Trophoblast cell (in vitro differentiated cells and primary cell): ENCODE data around the gene SMARCA5.
A peak's percentile ranks its signal among the peaks of the same experiment; 100 is the strongest.

Experiments used
- DNase-seq, 2 donors: peaks; one replicate each; pipeline ENCODE4 v3.0.0-alpha.2; 2016
- H2AFZ ChIP-seq: 2 replicates; pipeline ENCODE4 v1.6.1; 2013; ENCODE audit warnings: low read length, moderate library complexity, mild to moderate bottlenecking; ENCODE audit not compliant: insufficient read depth, poor library complexity
- H2AK5ac ChIP-seq: 2 replicates; pipeline ENCODE4 v1.6.1; 2013; ENCODE audit warnings: mild to moderate bottlenecking, low read length
- H2BK120ac ChIP-seq: 2 replicates; pipeline ENCODE4 v1.6.1; 2013; ENCODE audit warnings: low read length, mild to moderate bottlenecking, moderate library complexity; ENCODE audit not compliant: insufficient read depth, poor library complexity
- H2BK12ac ChIP-seq: 2 replicates; pipeline ENCODE4 v1.6.1; 2013; ENCODE audit warnings: mild to moderate bottlenecking, low read length, moderate library complexity
- H2BK5ac ChIP-seq: 2 replicates; pipeline ENCODE4 v1.6.1; 2013; ENCODE audit warnings: low read length, low read depth, moderate library complexity, mild to moderate bottlenecking; ENCODE audit not compliant: poor library complexity
- H3K14ac ChIP-seq: 2 replicates; pipeline ENCODE4 v1.6.1; 2013; ENCODE audit warnings: mild to moderate bottlenecking, low read length
- H3K18ac ChIP-seq: 2 replicates; pipeline ENCODE4 v1.6.1; 2013; ENCODE audit warnings: mild to moderate bottlenecking, low read length
- H3K23ac ChIP-seq: 2 replicates; pipeline ENCODE4 v1.6.1; 2013; ENCODE audit warnings: low read length
- H3K27ac ChIP-seq: 2 replicates; pipeline ENCODE4 v1.5.1; 2013; ENCODE audit warnings: low read depth, mild to moderate bottlenecking, inconsistent platforms, low read length, moderate library complexity
- H3K27me3 ChIP-seq: 2 replicates; pipeline ENCODE4 v1.6.1; 2013; ENCODE audit warnings: inconsistent platforms, mild to moderate bottlenecking, low read length, moderate library complexity; ENCODE audit not compliant: insufficient read depth
- H3K36me3 ChIP-seq, 2 experiments: 1 replicate in 1 of 2; 2 replicates in 1 of 2; pipeline ENCODE4 v1.6.1; 2013; ENCODE audit warnings: low read length in 2 of 2, mild to moderate bottlenecking in 2 of 2, moderate library complexity in 1 of 2; ENCODE audit not compliant: insufficient read depth in 2 of 2, control insufficient read depth in 1 of 2
- H3K4ac ChIP-seq: 2 replicates; pipeline ENCODE4 v1.6.1; 2013; ENCODE audit warnings: low read depth, mild to moderate bottlenecking, low read length, moderate library complexity
- H3K4me1 ChIP-seq, 2 experiments: 1 replicate in 1 of 2; 2 replicates in 1 of 2; pipeline ENCODE4 v1.6.1; 2013; ENCODE audit warnings: low read length in 2 of 2, mild to moderate bottlenecking in 2 of 2, moderate library complexity in 1 of 2; ENCODE audit not compliant: insufficient read depth in 2 of 2, control insufficient read depth in 1 of 2
- H3K4me2 ChIP-seq: 2 replicates; pipeline ENCODE4 v1.6.1; 2013; ENCODE audit warnings: inconsistent platforms, mild to moderate bottlenecking, low read length, moderate library complexity
- H3K4me3 ChIP-seq: 2 replicates; pipeline ENCODE4 v1.5.1; 2013; ENCODE audit warnings: mild to moderate bottlenecking, low read depth, low read length, inconsistent platforms
- H3K79me1 ChIP-seq: one replicate; pipeline ENCODE4 v1.6.1; 2013; ENCODE audit warnings: low read length
- H3K79me2 ChIP-seq: 2 replicates; pipeline ENCODE4 v1.6.1; 2013; ENCODE audit warnings: low read length, mild to moderate bottlenecking; ENCODE audit not compliant: control insufficient read depth, insufficient read depth, poor library complexity
- H3K9ac ChIP-seq: 2 replicates; pipeline ENCODE4 v1.6.1; 2013; ENCODE audit warnings: mild to moderate bottlenecking, low read length
- H3K9me3 ChIP-seq: 2 replicates; pipeline ENCODE4 v1.6.1; 2013; ENCODE audit warnings: low read depth, mild to moderate bottlenecking, control low read depth, inconsistent platforms, low read length; ENCODE audit not compliant: insufficient read depth
- H4K12ac ChIP-seq: 2 replicates; pipeline ENCODE4 v1.6.1; 2013; ENCODE audit warnings: low read depth, mild to moderate bottlenecking, low read length, moderate library complexity
- H4K8ac ChIP-seq: 2 replicates; pipeline ENCODE4 v1.6.1; 2013; ENCODE audit warnings: low read depth, mild to moderate bottlenecking, low read length, moderate library complexity
- H4K91ac ChIP-seq: one replicate; pipeline ENCODE4 v1.6.1; 2013; ENCODE audit warnings: low read depth, mild to moderate bottlenecking, low read length, moderate library complexity
- WGBS: extraction: QIAGEN DNeasy Blood & Tissue Kit; methylation state at CpG from one replicate; pipeline ENCODE4 v1.1.7; 2013; ENCODE audit warnings: missing lambda C conversion rate; ENCODE audit not compliant: insufficient read length, insufficient coverage; ENCODE audit errors: extremely low coverage; 5-methylcytosine and 5-hydroxymethylcytosine counted together

Gene SMARCA5

DNA sequence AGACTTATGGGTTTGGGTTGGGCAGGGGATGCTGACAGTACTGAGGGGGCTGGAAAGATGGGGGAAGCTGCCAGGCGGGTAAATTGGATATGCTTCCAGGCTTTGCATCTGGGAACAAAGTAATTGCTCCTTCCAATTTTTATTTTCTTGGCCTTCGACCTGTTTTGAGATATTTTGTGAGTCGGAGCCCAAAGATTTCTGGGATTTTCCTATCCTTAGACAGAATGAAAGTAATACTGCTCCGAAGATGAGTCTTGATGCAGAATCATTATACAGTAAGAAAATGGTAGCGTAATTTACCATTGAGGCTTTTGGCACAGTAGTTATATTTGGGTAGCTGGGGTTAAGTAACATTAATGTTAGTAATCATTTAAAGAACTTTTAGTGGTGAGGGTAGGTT, 1.4 kb downstream of the SMARCA5 start:
- Histone ChIP-seq H4K91ac (no peak overlapping the region), H2BK12ac (no peak overlapping the region), H2AK5ac (no peak overlapping the region), H3K4me3 (peak overlapping the region; percentile 98), H2AFZ (no peak overlapping the region), H2BK5ac (no peak overlapping the region), H3K79me1 (peaks cover 10% of the 10 kb centered on the region), H3K79me2 (peaks cover 13% of the 10 kb centered on the region), H3K36me3 (peaks cover 0 to 3% of the 10 kb centered on the region in 2 experiments), H3K27ac (peak overlapping the region; percentile 91), H3K9ac (peak overlapping the region; percentile 68), H3K18ac (no peak overlapping the region), H3K4me1 (no peaks in the 10 kb centered on the region), H3K9me3 (no peaks in the 10 kb centered on the region), H3K23ac (no peak overlapping the region), H3K14ac (no peak overlapping the region), H2BK120ac (no peak overlapping the region), H3K4me2 (peak overlapping the region; percentile 84), H3K4ac (peak overlapping the region; percentile 96), H4K8ac (no peak overlapping the region), H4K12ac (no peak overlapping the region), H3K27me3 (no peaks in the 10 kb centered on the region)
- WGBS: no CpG with 5 or more reads among the region's 5 CpGs
- DNase-seq: peak in 1 of 2 donors; percentile 2

DNA sequence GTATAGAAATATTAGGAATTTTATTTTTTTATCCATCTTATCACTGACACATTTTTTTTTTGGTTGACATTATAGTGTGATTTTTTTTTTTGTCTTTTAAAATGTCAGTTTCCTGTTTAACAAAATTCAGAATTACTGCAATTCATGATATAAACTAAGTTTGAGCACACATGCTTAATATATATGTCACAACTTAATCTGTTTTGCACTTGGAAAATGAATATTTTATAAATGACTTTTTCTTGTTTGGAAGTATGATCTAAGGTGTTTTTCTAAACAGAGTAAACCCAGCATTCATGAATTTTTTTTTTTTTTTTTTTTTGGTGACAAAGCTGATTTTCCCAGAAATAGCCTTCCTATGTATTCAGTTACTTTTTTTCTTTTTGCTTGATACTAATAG, 2.4 kb downstream of the SMARCA5 start:
- Histone ChIP-seq H3K4me3 (no peak overlapping the region), H3K9me3 (no peaks in the 10 kb centered on the region), H4K12ac (no peak overlapping the region), H2AFZ (no peak overlapping the region), H3K27ac (no peak overlapping the region), H2AK5ac (no peak overlapping the region), H3K4ac (no peak overlapping the region), H4K8ac (no peak overlapping the region), H3K18ac (no peak overlapping the region), H3K9ac (no peak overlapping the region), H3K4me2 (no peak overlapping the region), H3K79me2 (peaks cover 13% of the 10 kb centered on the region), H3K36me3 (peaks cover 0 to 3% of the 10 kb centered on the region in 2 experiments), H3K4me1 (no peaks in the 10 kb centered on the region), H3K14ac (no peak overlapping the region), H2BK12ac (no peak overlapping the region), H3K23ac (no peak overlapping the region), H2BK5ac (no peak overlapping the region), H2BK120ac (no peak overlapping the region), H4K91ac (no peak overlapping the region), H3K27me3 (no peaks in the 10 kb centered on the region), H3K79me1 (peaks cover 10% of the 10 kb centered on the region)
- no peak for DNase-seq

DNA sequence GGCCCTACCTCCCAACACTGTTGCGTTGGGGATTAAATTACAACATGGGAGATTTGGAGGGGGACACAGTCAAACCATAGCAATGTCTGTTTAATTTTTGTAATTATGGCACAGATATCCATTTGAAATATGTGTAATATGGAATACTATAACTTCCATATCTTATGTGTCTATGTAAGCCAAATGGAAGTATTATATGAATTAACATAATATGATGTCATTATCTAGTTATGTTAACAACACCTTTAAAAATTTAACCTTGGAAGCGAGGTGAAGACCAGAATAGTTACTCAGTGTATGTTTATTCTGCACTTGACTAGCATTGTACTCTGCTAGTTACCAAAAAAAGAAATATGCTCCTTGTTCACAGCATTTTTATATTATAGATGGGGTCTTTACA, 4.3 kb downstream of the SMARCA5 start:
- H4K91ac ChIP-seq: no peak overlapping the region
- WGBS: no CpG with 5 or more reads among the region's 2 CpGs
- H3K27me3 ChIP-seq: no peaks in the 10 kb centered on the region
- H3K4me1 ChIP-seq: no peaks in the 10 kb centered on the region
- no peak overlapping the region for H4K8ac ChIP-seq
- peak overlapping the region; percentile 79 for H3K4ac ChIP-seq
- H3K18ac ChIP-seq: no peak overlapping the region
- peaks cover 2 to 5% of the 10 kb centered on the region in 2 experiments for H3K36me3 ChIP-seq
- H2AFZ ChIP-seq: no peak overlapping the region
- no peak overlapping the region for H3K4me3 ChIP-seq
- no peak overlapping the region for H3K14ac ChIP-seq
- peaks cover 10% of the 10 kb centered on the region for H3K79me1 ChIP-seq
- no peak for DNase-seq
- no peak overlapping the region for H3K23ac ChIP-seq
- no peak overlapping the region for H2BK120ac ChIP-seq
- H3K4me2 ChIP-seq: no peak overlapping the region
- H2BK12ac ChIP-seq: no peak overlapping the region
- H3K27ac ChIP-seq: no peak overlapping the region
- H2AK5ac ChIP-seq: no peak overlapping the region
- no peak overlapping the region for H2BK5ac ChIP-seq
- H3K9me3 ChIP-seq: no peaks in the 10 kb centered on the region
- no peak overlapping the region for H3K9ac ChIP-seq
- H4K12ac ChIP-seq: no peak overlapping the region
- H3K79me2 ChIP-seq: peaks cover 13% of the 10 kb centered on the region

DNA sequence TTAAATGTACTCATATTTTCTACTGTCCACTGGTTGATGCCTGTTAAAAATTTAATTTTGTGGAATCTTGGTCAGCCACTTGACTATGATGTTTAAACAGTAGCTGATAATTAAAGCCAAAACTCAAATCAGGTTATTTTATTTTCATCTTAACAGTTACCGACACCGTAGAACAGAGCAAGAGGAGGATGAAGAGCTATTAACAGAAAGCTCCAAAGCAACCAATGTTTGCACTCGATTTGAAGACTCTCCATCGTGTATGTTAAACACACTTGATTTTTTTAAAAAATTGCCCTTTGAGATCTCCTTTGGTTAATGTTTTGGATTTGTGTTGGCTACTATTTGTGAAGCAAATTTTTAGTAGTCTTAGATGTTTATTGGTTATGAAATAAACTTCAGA, 10.7 kb downstream of the SMARCA5 start:
- Histone ChIP-seq H4K8ac (no peak overlapping the region), H2AK5ac (no peak overlapping the region), H2BK12ac (no peak overlapping the region), H3K9ac (no peak overlapping the region), H3K14ac (no peak overlapping the region), H4K12ac (no peak overlapping the region), H3K23ac (no peak overlapping the region), H3K27ac (no peak overlapping the region), H3K4me1 (no peaks in the 10 kb centered on the region), H3K9me3 (no peaks in the 10 kb centered on the region), H3K18ac (no peak overlapping the region), H3K36me3 (peaks cover 14 to 19% of the 10 kb centered on the region in 2 experiments), H2AFZ (no peak overlapping the region), H3K4me2 (no peak overlapping the region), H2BK5ac (no peak overlapping the region), H4K91ac (no peak overlapping the region), H3K79me1 (no peaks in the 10 kb centered on the region), H3K79me2 (no peaks in the 10 kb centered on the region), H2BK120ac (no peak overlapping the region), H3K27me3 (no peaks in the 10 kb centered on the region), H3K4me3 (no peak overlapping the region), H3K4ac (no peak overlapping the region)
- no CpG with 5 or more reads among the region's 4 CpGs for WGBS
- DNase-seq: no peak
